Measurements from ENCODE around the gene RSPH10B2. TPM values are rescaled to one million over a fixed set of nuclear protein-coding genes. Genes with fewer than 3 reads are reported as not detected.

Gene RSPH10B2
- polyA plus RNA-seq, 1 donor (not counting 4 experiments of a cell fraction or from before 2014, with no cell fraction given): not detected

GRCh38 chr7:6706666-6707407 lies 47.1 kb upstream of the RSPH10B2 start, which contains the start of gene ZNF12:
ZNF12 (minus strand) TSS chr7:6706947; CDS start chr7:6705173, 1,774 bp downstream.
- dilution Hi-C loops (cut with MboI; ENCODE audit: extremely low pct_ligation_motif_present, low sequenced_read_pairs): no loop called here
- Histone ChIP-seq H3K79me2 (ENCODE audit: control insufficient read depth, insufficient read depth, low read length) (peaks cover 45% of the 10 kb centered on the region), H3K9me1 (ENCODE audit: control insufficient read depth, extremely low read depth, insufficient read depth, low read length) (no peaks in the 10 kb centered on the region), H4K20me1 (ENCODE audit: control insufficient read depth, extremely low read depth, insufficient read depth, low read length) (no peaks in the 10 kb centered on the region), H3K4me3 (ENCODE audit: control insufficient read depth in 2 of 3, extremely low read depth in 1 of 3, insufficient read depth in 2 of 3, low read depth in 1 of 3, low read length in 3 of 3) (peak within 1 kb of the TSS; percentile 57 to 93 (median 92)), H3K4me1 (ENCODE audit: control insufficient read depth, extremely low read depth, insufficient read depth, low read length) (peaks cover 12% of the 10 kb centered on the region), H3K9me3 (ENCODE audit: control insufficient read depth, low read depth, low read length) (peaks cover 9% of the 10 kb centered on the region), H3K4me2 (ENCODE audit: control insufficient read depth, extremely low read depth, insufficient read depth, low read depth, low read length) (peak within 1 kb of the TSS; percentile 95), H3K27me3 (ENCODE audit: control insufficient read depth, extremely low read depth, insufficient read depth, low read length) (no peaks in the 10 kb centered on the region), H3K27ac (ENCODE audit: control insufficient read depth, insufficient read depth, low read length) (peak within 1 kb of the TSS; percentile 83), H3K36me3 (ENCODE audit: control insufficient read depth in 2 of 2, extremely low read depth in 1 of 2, insufficient read depth in 2 of 2, low read length in 2 of 2) (peaks cover 9 to 18% of the 10 kb centered on the region in 2 experiments), H2AFZ (ENCODE audit: control insufficient read depth, low read length) (peak within 1 kb of the TSS; percentile 98), H3K9ac (ENCODE audit: control insufficient read depth, extremely low read depth, insufficient read depth, low read length) (peak within 1 kb of the TSS; percentile 91)
- TF ChIP-seq EZH2 (IDR thresholded peaks at IDR 0.05; ENCODE audit: low read length) (no peak), CTCF (optimal IDR thresholded peaks at IDR 0.05 in 1 of 3, IDR thresholded peaks at IDR 0.05 in 1 of 3, conservative IDR thresholded peaks at IDR 0.05 in 1 of 3; ENCODE audit: extremely low read depth in 1 of 3, insufficient read depth in 2 of 3, low read length in 3 of 3) (no peak)
- FAIRE-seq (no peak), DNase-seq (ENCODE audit: low read depth, low spot score) (peak; percentile 77)

GRCh38 chr7:6708304-6708703 lies 45.6 kb upstream of the RSPH10B2 start:
- dilution Hi-C loops (cut with MboI; ENCODE audit: extremely low pct_ligation_motif_present, low sequenced_read_pairs): no loop called here
- Histone ChIP-seq H3K4me1 (ENCODE audit: control insufficient read depth, extremely low read depth, insufficient read depth, low read length) (peaks cover 12% of the 10 kb centered on the region), H3K4me3 (ENCODE audit: control insufficient read depth in 2 of 3, extremely low read depth in 1 of 3, insufficient read depth in 2 of 3, low read depth in 1 of 3, low read length in 3 of 3) (no peak overlapping the region), H3K9ac (ENCODE audit: control insufficient read depth, extremely low read depth, insufficient read depth, low read length) (no peak overlapping the region), H3K4me2 (ENCODE audit: control insufficient read depth, extremely low read depth, insufficient read depth, low read depth, low read length) (no peak overlapping the region), H3K9me3 (ENCODE audit: control insufficient read depth, low read depth, low read length) (peaks cover 4% of the 10 kb centered on the region), H3K79me2 (ENCODE audit: control insufficient read depth, insufficient read depth, low read length) (peaks cover 33% of the 10 kb centered on the region), H3K36me3 (ENCODE audit: control insufficient read depth in 2 of 2, extremely low read depth in 1 of 2, insufficient read depth in 2 of 2, low read length in 2 of 2) (peaks cover 5 to 14% of the 10 kb centered on the region in 2 experiments), H2AFZ (ENCODE audit: control insufficient read depth, low read length) (no peak overlapping the region), H3K27ac (ENCODE audit: control insufficient read depth, insufficient read depth, low read length) (no peak overlapping the region), H3K9me1 (ENCODE audit: control insufficient read depth, extremely low read depth, insufficient read depth, low read length) (no peaks in the 10 kb centered on the region), H3K27me3 (ENCODE audit: control insufficient read depth, extremely low read depth, insufficient read depth, low read length) (no peaks in the 10 kb centered on the region), H4K20me1 (ENCODE audit: control insufficient read depth, extremely low read depth, insufficient read depth, low read length) (no peaks in the 10 kb centered on the region)
- no peak for FAIRE-seq
- no peak for TF ChIP-seq CTCF (optimal IDR thresholded peaks at IDR 0.05 in 1 of 3, IDR thresholded peaks at IDR 0.05 in 1 of 3, conservative IDR thresholded peaks at IDR 0.05 in 1 of 3; ENCODE audit: extremely low read depth in 1 of 3, insufficient read depth in 2 of 3, low read length in 3 of 3)
- no peak for TF ChIP-seq EZH2 (IDR thresholded peaks at IDR 0.05; ENCODE audit: low read length)
- no peak for DNase-seq (ENCODE audit: low read depth, low spot score)

Measured in keratinocyte (primary cell).